HL-60 (cell line): ENCODE results near the gene MORN5.

Experiments used
- POLR2AphosphoS5 ChIP-seq: IDR thresholded peaks from 2 replicates; pipeline ENCODE4 v1.6.1; 2012; ENCODE audit warnings: low read depth
- TF ChIP-seq, protein P1 (sequence below): IDR thresholded peaks from one replicate; pipeline ENCODE4 v1.5.1; 2011; ENCODE audit warnings: low read length, control low read depth, inconsistent platforms; ENCODE audit not compliant: insufficient read depth

DNA sequence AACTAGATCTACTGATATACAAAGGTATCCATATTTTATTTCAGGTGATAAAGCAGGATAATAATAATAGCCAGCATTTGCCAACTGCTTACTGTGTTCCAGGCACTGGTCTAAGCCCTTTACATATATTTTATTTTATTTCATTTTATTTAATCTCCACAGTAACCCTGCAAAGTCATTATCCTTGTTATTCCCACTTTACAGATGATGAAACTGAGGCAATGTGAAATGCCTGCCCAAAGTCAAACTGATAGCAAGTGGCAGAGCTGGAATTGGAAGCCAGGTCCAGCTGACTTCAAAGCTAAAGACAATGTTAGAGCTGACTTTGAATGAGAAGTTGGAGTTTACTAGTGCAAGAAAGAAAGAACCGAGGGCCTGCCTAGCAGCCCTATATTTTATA is 24.8 kb downstream of the MORN5 start:
- TF ChIP-seq, protein P1, sequence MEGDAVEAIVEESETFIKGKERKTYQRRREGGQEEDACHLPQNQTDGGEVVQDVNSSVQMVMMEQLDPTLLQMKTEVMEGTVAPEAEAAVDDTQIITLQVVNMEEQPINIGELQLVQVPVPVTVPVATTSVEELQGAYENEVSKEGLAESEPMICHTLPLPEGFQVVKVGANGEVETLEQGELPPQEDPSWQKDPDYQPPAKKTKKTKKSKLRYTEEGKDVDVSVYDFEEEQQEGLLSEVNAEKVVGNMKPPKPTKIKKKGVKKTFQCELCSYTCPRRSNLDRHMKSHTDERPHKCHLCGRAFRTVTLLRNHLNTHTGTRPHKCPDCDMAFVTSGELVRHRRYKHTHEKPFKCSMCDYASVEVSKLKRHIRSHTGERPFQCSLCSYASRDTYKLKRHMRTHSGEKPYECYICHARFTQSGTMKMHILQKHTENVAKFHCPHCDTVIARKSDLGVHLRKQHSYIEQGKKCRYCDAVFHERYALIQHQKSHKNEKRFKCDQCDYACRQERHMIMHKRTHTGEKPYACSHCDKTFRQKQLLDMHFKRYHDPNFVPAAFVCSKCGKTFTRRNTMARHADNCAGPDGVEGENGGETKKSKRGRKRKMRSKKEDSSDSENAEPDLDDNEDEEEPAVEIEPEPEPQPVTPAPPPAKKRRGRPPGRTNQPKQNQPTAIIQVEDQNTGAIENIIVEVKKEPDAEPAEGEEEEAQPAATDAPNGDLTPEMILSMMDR = no peak
- TF ChIP-seq POLR2AphosphoS5 = no peak
